HepG2 (cell line): ENCODE measurements around the gene CNTD1.

ENCODE experiments used
- E2F1 ChIP-seq: sonication (generic); formaldehyde crosslinking; IDR thresholded peaks from 2 replicates; pipeline ENCODE4 v1.5.0; 2020; ENCODE audit warnings: missing genetic modification reagents
- EZH2 ChIP-seq: conservative IDR thresholded peaks from 2 replicates; pipeline ENCODE4 v1.6.1; 2012; ENCODE audit warnings: mild to moderate bottlenecking, low read depth, low read length, moderate library complexity
- FOXA1 ChIP-seq, 2 experiments: fragments of 450-650 bp in 1 of 2; sonication (generic) in 1 of 2; formaldehyde crosslinking in 1 of 2; IDR thresholded peaks; 2 replicates each; pipeline versions ENCODE4 v1.4.0 to v1.6.1; 2016 to 2020; ENCODE audit warnings: missing genetic modification reagents in 1 of 2
- KDM1A ChIP-seq: IDR thresholded peaks from 2 replicates; pipeline ENCODE4 v1.6.1; 2016; ENCODE audit warnings: missing compliant biosample characterization
- MEIS1 ChIP-seq: sonication (generic); formaldehyde crosslinking; IDR thresholded peaks from 2 replicates; pipeline ENCODE4 v1.9.0; 2021; ENCODE audit warnings: mild to moderate bottlenecking, missing genetic modification reagents, moderate library complexity, borderline replicate concordance
- NCOA2 ChIP-seq: sonication (generic); formaldehyde crosslinking; IDR thresholded peaks from 2 replicates; pipeline ENCODE4 v1.8.0; 2022; ENCODE audit warnings: inconsistent platforms
- PHF8 ChIP-seq: sonication (generic); formaldehyde crosslinking; IDR thresholded peaks from 2 replicates; pipeline ENCODE4 v1.5.0; 2020; ENCODE audit warnings: missing genetic modification reagents
- POLR2AphosphoS5 ChIP-seq: IDR thresholded peaks from 2 replicates; pipeline ENCODE4 v1.6.1; 2012; ENCODE audit warnings: low read depth, low read length
- ZNF550 ChIP-seq: sonication (generic); formaldehyde crosslinking; IDR thresholded peaks from 2 replicates; pipeline ENCODE4 v1.4.0; 2020; ENCODE audit warnings: mild to moderate bottlenecking, missing genetic modification reagents, borderline replicate concordance
- ZNF607 ChIP-seq: sonication (generic); formaldehyde crosslinking; IDR thresholded peaks from 2 replicates; pipeline ENCODE4 v1.5.1; 2020; ENCODE audit warnings: missing genetic modification reagents, mild to moderate bottlenecking, borderline replicate concordance
- ZNF737 ChIP-seq: sonication (generic); formaldehyde crosslinking; IDR thresholded peaks from 2 replicates; pipeline ENCODE4 v1.5.0; 2020; ENCODE audit warnings: missing genetic modification reagents, mild to moderate bottlenecking, borderline replicate concordance
- TF ChIP-seq, protein P1 (sequence below): sonication (generic); formaldehyde crosslinking; IDR thresholded peaks from 2 replicates; pipeline ENCODE4 v1.4.0; 2020; ENCODE audit warnings: missing genetic modification reagents
- TF ChIP-seq, protein P2 (sequence below): sonication (generic); formaldehyde crosslinking; IDR thresholded peaks from 2 replicates; pipeline ENCODE4 v1.4.0; 2020; ENCODE audit warnings: missing genetic modification reagents, borderline replicate concordance
- TF ChIP-seq, protein P3 (sequence below): sonication (generic); formaldehyde crosslinking; IDR thresholded peaks from 2 replicates; pipeline ENCODE4 v1.5.0; 2020; ENCODE audit warnings: mild to moderate bottlenecking, missing genetic modification reagents, moderate library complexity

DNA sequence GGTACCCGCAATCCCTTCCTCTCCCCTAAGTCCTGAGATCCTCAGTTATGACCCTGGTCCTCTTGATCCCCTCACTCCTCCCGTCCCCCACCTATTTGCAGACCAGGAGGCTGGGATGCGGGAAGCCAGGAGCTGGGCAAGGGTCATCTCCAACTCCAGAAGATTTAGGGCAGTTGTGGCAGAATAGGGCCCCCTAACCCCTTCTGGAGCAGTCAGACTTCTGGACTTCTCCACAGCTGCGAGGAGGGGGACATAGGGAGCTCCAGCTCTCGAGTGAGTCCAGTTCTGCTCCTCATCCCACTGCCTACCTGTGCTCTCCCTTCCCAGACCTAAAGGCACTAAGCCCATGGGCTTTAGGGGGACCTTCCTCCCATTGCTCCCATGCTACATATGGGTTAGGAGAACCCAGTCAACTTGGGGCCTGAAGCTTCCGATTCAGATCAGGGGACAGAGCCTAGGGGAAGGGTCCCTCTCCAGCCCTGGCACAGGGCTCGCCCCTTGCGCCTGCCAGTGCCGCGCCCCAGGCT is 17.0 kb upstream of the CNTD1 start:
- TF ChIP-seq, protein P1, sequence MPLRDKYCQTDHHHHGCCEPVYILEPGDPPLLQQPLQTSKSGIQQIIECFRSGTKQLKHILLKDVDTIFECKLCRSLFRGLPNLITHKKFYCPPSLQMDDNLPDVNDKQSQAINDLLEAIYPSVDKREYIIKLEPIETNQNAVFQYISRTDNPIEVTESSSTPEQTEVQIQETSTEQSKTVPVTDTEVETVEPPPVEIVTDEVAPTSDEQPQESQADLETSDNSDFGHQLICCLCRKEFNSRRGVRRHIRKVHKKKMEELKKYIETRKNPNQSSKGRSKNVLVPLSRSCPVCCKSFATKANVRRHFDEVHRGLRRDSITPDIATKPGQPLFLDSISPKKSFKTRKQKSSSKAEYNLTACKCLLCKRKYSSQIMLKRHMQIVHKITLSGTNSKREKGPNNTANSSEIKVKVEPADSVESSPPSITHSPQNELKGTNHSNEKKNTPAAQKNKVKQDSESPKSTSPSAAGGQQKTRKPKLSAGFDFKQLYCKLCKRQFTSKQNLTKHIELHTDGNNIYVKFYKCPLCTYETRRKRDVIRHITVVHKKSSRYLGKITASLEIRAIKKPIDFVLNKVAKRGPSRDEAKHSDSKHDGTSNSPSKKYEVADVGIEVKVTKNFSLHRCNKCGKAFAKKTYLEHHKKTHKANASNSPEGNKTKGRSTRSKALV: no peak
- TF ChIP-seq, protein P2, sequence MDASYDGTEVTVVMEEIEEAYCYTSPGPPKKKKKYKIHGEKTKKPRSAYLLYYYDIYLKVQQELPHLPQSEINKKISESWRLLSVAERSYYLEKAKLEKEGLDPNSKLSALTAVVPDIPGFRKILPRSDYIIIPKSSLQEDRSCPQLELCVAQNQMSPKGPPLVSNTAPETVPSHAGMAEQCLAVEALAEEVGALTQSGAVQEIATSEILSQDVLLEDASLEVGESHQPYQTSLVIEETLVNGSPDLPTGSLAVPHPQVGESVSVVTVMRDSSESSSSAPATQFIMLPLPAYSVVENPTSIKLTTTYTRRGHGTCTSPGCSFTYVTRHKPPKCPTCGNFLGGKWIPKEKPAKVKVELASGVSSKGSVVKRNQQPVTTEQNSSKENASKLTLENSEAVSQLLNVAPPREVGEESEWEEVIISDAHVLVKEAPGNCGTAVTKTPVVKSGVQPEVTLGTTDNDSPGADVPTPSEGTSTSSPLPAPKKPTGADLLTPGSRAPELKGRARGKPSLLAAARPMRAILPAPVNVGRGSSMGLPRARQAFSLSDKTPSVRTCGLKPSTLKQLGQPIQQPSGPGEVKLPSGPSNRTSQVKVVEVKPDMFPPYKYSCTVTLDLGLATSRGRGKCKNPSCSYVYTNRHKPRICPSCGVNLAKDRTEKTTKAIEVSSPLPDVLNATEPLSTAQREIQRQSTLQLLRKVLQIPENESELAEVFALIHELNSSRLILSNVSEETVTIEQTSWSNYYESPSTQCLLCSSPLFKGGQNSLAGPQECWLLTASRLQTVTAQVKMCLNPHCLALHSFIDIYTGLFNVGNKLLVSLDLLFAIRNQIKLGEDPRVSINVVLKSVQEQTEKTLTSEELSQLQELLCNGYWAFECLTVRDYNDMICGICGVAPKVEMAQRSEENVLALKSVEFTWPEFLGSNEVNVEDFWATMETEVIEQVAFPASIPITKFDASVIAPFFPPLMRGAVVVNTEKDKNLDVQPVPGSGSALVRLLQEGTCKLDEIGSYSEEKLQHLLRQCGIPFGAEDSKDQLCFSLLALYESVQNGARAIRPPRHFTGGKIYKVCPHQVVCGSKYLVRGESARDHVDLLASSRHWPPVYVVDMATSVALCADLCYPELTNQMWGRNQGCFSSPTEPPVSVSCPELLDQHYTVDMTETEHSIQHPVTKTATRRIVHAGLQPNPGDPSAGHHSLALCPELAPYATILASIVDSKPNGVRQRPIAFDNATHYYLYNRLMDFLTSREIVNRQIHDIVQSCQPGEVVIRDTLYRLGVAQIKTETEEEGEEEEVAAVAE (CRISPR knock-in tag): no peak
- TF ChIP-seq ZNF550 (CRISPR knock-in tag): no peak
- TF ChIP-seq EZH2: no peak
- TF ChIP-seq NCOA2 (CRISPR knock-in tag): no peak
- TF ChIP-seq KDM1A (CRISPR knock-in tag): no peak
- no peak for TF ChIP-seq POLR2AphosphoS5
- TF ChIP-seq PHF8: no peak
- TF ChIP-seq, protein P3, sequence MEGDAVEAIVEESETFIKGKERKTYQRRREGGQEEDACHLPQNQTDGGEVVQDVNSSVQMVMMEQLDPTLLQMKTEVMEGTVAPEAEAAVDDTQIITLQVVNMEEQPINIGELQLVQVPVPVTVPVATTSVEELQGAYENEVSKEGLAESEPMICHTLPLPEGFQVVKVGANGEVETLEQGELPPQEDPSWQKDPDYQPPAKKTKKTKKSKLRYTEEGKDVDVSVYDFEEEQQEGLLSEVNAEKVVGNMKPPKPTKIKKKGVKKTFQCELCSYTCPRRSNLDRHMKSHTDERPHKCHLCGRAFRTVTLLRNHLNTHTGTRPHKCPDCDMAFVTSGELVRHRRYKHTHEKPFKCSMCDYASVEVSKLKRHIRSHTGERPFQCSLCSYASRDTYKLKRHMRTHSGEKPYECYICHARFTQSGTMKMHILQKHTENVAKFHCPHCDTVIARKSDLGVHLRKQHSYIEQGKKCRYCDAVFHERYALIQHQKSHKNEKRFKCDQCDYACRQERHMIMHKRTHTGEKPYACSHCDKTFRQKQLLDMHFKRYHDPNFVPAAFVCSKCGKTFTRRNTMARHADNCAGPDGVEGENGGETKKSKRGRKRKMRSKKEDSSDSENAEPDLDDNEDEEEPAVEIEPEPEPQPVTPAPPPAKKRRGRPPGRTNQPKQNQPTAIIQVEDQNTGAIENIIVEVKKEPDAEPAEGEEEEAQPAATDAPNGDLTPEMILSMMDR: no peak
- TF ChIP-seq MEIS1 (CRISPR knock-in tag): no peak
- TF ChIP-seq FOXA1 (IDR thresholded peaks at IDR 0.05): no peak
- no peak for TF ChIP-seq FOXA1 (CRISPR knock-in tag; IDR thresholded peaks at IDR 0.05)
- TF ChIP-seq ZNF737 (CRISPR knock-in tag): no peak
- no peak for TF ChIP-seq E2F1 (CRISPR knock-in tag)
- no peak for TF ChIP-seq ZNF607 (CRISPR knock-in tag)
